Measurements from ENCODE around the gene SLC35F6.

SLC35F6 gene

DNA sequence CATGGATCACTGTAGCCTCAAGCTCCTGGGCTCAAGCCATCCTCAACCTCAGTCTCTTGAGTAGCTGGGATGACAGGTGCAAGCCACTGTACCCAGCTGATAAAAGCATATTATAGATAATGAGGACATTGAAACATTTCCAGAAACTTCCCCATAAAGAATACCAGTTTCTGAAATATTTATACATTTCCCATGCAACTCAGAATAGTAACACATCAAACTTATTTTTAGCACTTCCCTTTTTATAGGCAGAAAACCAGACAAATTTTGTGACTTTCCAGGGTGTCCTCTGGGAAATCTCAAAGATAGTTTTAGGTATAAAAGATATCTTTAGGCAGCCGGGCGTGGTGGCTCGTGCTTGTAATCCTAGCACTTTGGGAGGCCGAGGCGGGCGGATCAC, 58.8 kb downstream of the SLC35F6 start:
- Histone ChIP-seq H3K27me3 (ENCODE audit: low read length) (no peaks in the 10 kb centered on the region), H3K36me3 (ENCODE audit: low read length) (no peaks in the 10 kb centered on the region), H3K4me2 (ENCODE audit: low read depth, low read length, poor library complexity, severe bottlenecking) (no peak overlapping the region), H3K9ac (ENCODE audit: low read length) (no peak overlapping the region), H3K4me3 (ENCODE audit: insufficient read depth, low read length, poor library complexity, severe bottlenecking) (no peak overlapping the region), H3K27ac (ENCODE audit: low read depth, low read length) (no peak overlapping the region), H4K20me1 (ENCODE audit: low read depth, low read length) (no peaks in the 10 kb centered on the region), H3K9me3 (ENCODE audit: insufficient read depth, low read length) (no peaks in the 10 kb centered on the region), H3F3A (ENCODE audit: insufficient read depth) (no peaks in the 10 kb centered on the region), H3K79me2 (ENCODE audit: insufficient read depth, low read length) (no peaks in the 10 kb centered on the region), H2AFZ (ENCODE audit: low read depth, low read length, severe bottlenecking) (no peak overlapping the region), H3K9me2 (replicated peaks; ENCODE audit: insufficient read depth, low read length) (no peaks in the 10 kb centered on the region)
- TF ChIP-seq EZH2phosphoT487 (conservative IDR thresholded peaks at IDR 0.05; ENCODE audit: low read length) = no peak
- TF ChIP-seq, protein P1, sequence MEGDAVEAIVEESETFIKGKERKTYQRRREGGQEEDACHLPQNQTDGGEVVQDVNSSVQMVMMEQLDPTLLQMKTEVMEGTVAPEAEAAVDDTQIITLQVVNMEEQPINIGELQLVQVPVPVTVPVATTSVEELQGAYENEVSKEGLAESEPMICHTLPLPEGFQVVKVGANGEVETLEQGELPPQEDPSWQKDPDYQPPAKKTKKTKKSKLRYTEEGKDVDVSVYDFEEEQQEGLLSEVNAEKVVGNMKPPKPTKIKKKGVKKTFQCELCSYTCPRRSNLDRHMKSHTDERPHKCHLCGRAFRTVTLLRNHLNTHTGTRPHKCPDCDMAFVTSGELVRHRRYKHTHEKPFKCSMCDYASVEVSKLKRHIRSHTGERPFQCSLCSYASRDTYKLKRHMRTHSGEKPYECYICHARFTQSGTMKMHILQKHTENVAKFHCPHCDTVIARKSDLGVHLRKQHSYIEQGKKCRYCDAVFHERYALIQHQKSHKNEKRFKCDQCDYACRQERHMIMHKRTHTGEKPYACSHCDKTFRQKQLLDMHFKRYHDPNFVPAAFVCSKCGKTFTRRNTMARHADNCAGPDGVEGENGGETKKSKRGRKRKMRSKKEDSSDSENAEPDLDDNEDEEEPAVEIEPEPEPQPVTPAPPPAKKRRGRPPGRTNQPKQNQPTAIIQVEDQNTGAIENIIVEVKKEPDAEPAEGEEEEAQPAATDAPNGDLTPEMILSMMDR (IDR thresholded peaks at IDR 0.05; ENCODE audit: insufficient read depth, low read length, poor library complexity, severe bottlenecking) = no peak

Measured in SU-DHL-6 (cell line).